ENCODE results near the gene EWSR1. TPM values are rescaled to one million over a fixed set of nuclear protein-coding genes. Genes with fewer than 3 reads are reported as not detected.

Gene EWSR1
- total RNA-seq, 1 donor from 2014 or later, result 199 TPM

DNA sequence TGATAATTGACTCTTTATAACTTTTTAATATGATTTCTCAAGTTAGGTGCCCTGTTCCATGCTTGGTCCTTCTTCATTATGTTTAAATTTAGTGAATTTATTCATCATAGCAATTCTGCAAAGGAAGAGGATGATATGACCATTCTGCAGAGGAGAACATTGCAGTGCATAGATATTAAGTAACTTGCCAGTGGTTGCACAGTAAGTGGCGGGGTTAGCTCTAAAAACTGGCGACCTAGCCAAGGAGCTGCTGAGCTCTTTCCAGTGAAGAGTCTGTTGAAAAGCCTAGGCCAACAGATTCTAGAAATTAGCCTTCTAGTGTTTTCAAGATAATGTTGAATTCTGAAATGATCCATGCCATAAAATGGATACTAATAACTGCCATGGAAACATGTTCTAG lies 4.6 kb downstream of the EWSR1 start:
- Mint-ChIP-seq H3K27ac (ENCODE audit: unreplicated experiment) (no peak overlapping the region), H3K9me3 (ENCODE audit: unreplicated experiment) (no peaks in the 10 kb centered on the region), H3K36me3 (ENCODE audit: low read depth, unreplicated experiment) (peaks cover 20% of the 10 kb centered on the region), H3K4me1 (ENCODE audit: low read depth, unreplicated experiment) (peaks cover 47% of the 10 kb centered on the region), H3K27me3 (ENCODE audit: low read depth, unreplicated experiment) (no peaks in the 10 kb centered on the region), H3K4me3 (ENCODE audit: unreplicated experiment) (peak overlapping the region; percentile 95)
- Histone ChIP-seq H3K9me3 (ENCODE audit: insufficient read depth, low read depth, low read length) (no peaks in the 10 kb centered on the region), H3K4me1 (ENCODE audit: insufficient read depth, low read length) (peaks cover 24% of the 10 kb centered on the region), H3K27ac (ENCODE audit: low read depth, low read length) (no peak overlapping the region), H2AFZ (ENCODE audit: low read depth, low read length) (no peak overlapping the region), H3K36me3 (ENCODE audit: insufficient read depth, low read length) (peaks cover 66% of the 10 kb centered on the region), H3K4me3 (ENCODE audit: insufficient read depth, low read depth, low read length) (no peak overlapping the region), H3K79me2 (ENCODE audit: insufficient read depth, low read length) (peaks cover 100% of the 10 kb centered on the region), H3K27me3 (ENCODE audit: insufficient read depth, low read length) (no peaks in the 10 kb centered on the region), H3K9ac (ENCODE audit: low read length) (no peak overlapping the region), H4K20me1 (ENCODE audit: insufficient read depth, low read length) (peaks cover 92% of the 10 kb centered on the region), H3K4me2 (ENCODE audit: low read length) (peak overlapping the region; percentile 11)
- TF ChIP-seq, protein P1, sequence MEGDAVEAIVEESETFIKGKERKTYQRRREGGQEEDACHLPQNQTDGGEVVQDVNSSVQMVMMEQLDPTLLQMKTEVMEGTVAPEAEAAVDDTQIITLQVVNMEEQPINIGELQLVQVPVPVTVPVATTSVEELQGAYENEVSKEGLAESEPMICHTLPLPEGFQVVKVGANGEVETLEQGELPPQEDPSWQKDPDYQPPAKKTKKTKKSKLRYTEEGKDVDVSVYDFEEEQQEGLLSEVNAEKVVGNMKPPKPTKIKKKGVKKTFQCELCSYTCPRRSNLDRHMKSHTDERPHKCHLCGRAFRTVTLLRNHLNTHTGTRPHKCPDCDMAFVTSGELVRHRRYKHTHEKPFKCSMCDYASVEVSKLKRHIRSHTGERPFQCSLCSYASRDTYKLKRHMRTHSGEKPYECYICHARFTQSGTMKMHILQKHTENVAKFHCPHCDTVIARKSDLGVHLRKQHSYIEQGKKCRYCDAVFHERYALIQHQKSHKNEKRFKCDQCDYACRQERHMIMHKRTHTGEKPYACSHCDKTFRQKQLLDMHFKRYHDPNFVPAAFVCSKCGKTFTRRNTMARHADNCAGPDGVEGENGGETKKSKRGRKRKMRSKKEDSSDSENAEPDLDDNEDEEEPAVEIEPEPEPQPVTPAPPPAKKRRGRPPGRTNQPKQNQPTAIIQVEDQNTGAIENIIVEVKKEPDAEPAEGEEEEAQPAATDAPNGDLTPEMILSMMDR (IDR thresholded peaks at IDR 0.05; ENCODE audit: insufficient read depth, low read depth, low read length), result no peak
- no peak for TF ChIP-seq EZH2 (IDR thresholded peaks at IDR 0.05; ENCODE audit: insufficient read depth, low read length)
- FAIRE-seq (no peak), DNase-seq (ENCODE audit: low read depth) (no peak)

DNA sequence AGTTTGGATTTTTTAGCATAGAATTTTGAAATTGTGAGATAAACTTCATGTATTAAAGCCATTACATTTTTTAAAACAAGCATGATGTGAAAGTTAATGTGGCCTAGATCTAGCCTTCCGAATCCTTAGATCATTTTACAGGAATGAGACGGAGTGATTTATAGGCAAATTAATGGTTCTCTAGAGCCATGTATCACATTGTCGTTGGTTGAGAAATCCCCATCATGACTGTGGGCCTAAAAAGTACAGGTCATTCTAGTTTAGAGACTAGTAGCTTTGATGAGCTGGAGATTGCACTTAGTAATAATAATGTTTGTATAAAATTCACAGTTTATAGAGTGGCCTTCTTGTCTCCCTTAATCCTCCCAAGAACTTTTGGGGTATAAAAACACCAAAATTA lies 7.1 kb downstream of the EWSR1 start:
- Mint-ChIP-seq H3K36me3 (ENCODE audit: low read depth, unreplicated experiment) (peaks cover 22% of the 10 kb centered on the region), H3K4me1 (ENCODE audit: low read depth, unreplicated experiment) (peaks cover 51% of the 10 kb centered on the region)

More for the DNA sequence above, 7.1 kb downstream of the EWSR1 start:
- Histone ChIP-seq H3K4me2 (ENCODE audit: low read length) (no peak overlapping the region), H4K20me1 (ENCODE audit: insufficient read depth, low read length) (peaks cover 98% of the 10 kb centered on the region), H3K9ac (ENCODE audit: low read length) (no peak overlapping the region), H3K4me1 (ENCODE audit: insufficient read depth, low read length) (peaks cover 17% of the 10 kb centered on the region), H3K9me3 (ENCODE audit: insufficient read depth, low read depth, low read length) (no peaks in the 10 kb centered on the region), H3K4me3 (ENCODE audit: insufficient read depth, low read depth, low read length) (no peak overlapping the region), H3K79me2 (ENCODE audit: insufficient read depth, low read length) (peaks cover 98% of the 10 kb centered on the region), H3K27me3 (ENCODE audit: insufficient read depth, low read length) (no peaks in the 10 kb centered on the region), H3K36me3 (ENCODE audit: insufficient read depth, low read length) (peaks cover 79% of the 10 kb centered on the region), H2AFZ (ENCODE audit: low read depth, low read length) (no peak overlapping the region), H3K27ac (ENCODE audit: low read depth, low read length) (no peak overlapping the region)
- no peak for FAIRE-seq
- H3K27me3 Mint-ChIP-seq (ENCODE audit: low read depth, unreplicated experiment), result no peaks in the 10 kb centered on the region
- H3K27ac Mint-ChIP-seq (ENCODE audit: unreplicated experiment), result no peak overlapping the region
- H3K4me3 Mint-ChIP-seq (ENCODE audit: unreplicated experiment), result no peak overlapping the region
- TF ChIP-seq, protein P1 (IDR thresholded peaks at IDR 0.05; ENCODE audit: insufficient read depth, low read depth, low read length), result no peak
- TF ChIP-seq EZH2 (IDR thresholded peaks at IDR 0.05; ENCODE audit: insufficient read depth, low read length), result no peak
- DNase-seq (ENCODE audit: low read depth), result no peak
- no peaks in the 10 kb centered on the region for H3K9me3 Mint-ChIP-seq (ENCODE audit: unreplicated experiment)

All from astrocyte (in vitro differentiated cells and primary cell).